ENCODE measurements around the gene PROSER3. TPM values are rescaled to one million over a fixed set of nuclear protein-coding genes. Genes with fewer than 3 reads are reported as not detected.
"Not testable (repeated sequence)": the region's sequence is repeated elsewhere in the genome, so short reads cannot be mapped to it uniquely, and the experiment has no call there.

PROSER3 gene
- polyA plus RNA-seq, 3 donors: 5.4 to 10.6 (median 6.9) TPM

DNA sequence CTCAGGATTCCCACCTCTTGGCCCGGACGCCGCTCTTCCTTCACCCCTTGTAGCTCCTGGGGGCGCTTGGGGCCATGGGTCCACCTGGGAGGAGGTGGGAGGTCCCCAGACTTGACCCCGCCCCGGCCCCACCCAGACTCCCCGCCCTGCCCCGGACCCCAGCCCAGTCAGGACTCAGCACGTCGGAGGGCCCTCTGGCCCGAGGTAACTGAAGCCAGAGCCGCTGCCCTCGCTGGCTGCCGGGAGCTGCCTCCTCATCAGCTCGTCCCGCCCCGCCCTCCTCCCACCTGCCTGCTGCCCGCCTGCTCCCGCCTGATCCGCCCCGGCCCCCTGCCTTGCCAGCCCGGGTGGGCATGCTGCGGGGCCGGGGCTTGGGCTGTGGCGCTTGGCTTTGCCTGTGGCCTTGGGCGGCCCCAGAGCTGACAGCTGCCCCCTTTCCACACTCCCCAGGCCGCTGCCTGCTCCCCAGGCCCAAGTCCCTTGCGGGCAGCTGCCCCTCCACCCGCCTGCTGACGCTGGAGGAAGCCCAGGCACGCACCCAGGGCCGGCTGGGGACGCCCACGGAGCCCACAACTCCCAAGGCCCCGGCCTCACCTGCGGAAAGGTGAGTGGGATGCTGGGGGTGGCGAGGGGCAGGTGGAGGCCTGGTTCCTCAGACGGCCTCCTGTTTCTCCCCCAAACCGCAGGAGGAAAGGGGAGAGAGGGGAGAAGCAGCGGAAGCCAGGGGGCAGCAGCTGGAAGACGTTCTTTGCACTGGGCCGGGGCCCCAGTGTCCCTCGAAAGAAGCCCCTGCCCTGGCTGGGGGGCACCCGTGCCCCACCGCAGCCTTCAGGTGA is 26.7 kb downstream of the PROSER3 start:
- no peak overlapping the region for H3K27ac ChIP-seq (ENCODE audit: low read depth, low read length)
- WGBS, 3 donors: 81 to 87% (median 86%) methylated on average over 26 to 45 of the region's 45 CpGs

DNA sequence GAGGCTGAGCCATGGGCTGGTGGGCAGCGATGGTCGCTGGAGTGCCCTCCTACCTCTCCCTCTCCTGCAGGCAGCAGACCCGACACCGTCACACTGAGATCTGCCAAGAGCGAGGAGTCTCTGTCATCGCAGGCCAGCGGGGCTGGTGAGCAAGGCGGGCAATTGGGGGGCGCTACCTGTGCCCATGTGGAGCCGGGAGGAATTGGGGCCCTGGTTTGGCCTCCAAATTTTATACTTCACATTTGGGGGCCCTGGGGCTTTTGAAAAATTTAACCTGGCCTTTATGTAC is 27.3 kb downstream of the PROSER3 start:
- WGBS, 3 donors: 90 to 94% (median 91%) methylated on average over 10 of the region's 10 CpGs
- no peak overlapping the region for H3K27ac ChIP-seq (ENCODE audit: low read depth, low read length)

DNA sequence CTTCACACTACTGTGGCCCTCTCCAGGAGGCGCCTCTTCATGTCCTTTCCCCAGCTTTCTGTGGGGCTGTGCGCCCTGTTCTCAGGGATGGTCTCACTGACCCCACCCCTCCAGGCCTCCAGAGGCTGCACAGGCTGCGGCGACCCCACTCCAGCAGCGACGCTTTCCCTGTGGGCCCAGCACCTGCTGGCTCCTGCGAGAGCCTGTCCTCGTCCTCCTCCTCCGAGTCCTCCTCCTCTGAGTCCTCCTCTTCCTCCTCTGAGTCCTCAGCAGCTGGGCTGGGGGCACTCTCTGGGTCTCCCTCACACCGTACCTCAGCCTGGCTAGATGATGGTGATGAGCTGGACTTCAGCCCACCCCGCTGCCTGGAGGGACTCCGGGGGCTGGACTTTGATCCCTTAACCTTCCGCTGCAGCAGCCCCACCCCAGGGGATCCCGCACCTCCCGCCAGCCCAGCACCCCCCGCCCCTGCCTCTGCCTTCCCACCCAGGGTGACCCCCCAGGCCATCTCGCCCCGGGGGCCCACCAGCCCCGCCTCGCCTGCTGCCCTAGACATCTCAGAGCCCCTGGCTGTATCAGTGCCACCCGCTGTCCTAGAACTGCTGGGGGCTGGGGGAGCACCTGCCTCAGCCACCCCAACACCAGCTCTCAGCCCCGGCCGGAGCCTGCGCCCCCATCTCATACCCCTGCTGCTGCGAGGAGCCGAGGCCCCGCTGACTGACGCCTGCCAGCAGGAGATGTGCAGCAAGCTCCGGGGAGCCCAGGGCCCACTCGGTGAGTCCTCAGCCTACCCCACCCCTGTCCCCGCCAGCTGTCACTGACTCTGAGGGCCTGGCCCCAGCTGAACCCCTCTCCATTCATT is 28.6 kb downstream of the PROSER3 start:
- no peak overlapping the region for H3K27ac ChIP-seq (ENCODE audit: low read depth, low read length)
- 87 to 91% (median 89%) methylated on average over 24 to 31 of the region's 31 CpGs for WGBS, 3 donors

DNA sequence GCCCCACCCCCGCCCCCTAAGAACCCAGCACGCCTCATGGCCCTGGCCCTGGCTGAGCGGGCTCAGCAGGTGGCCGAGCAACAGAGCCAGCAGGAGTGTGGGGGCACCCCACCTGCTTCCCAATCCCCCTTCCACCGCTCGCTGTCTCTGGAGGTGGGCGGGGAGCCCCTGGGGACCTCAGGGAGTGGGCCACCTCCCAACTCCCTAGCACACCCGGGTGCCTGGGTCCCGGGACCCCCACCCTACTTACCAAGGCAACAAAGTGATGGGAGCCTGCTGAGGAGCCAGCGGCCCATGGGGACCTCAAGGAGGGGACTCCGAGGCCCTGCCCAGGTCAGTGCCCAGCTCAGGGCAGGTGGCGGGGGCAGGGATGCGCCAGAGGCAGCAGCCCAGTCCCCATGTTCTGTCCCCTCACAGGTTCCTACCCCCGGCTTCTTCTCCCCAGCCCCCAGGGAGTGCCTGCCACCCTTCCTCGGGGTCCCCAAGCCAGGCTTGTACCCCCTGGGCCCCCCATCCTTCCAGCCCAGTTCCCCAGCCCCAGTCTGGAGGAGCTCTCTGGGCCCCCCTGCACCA is 29.3 kb downstream of the PROSER3 start:
- WGBS, 3 donors: 94 to 96% (median 96%) methylated on average over 12 to 15 of the region's 15 CpGs

DNA sequence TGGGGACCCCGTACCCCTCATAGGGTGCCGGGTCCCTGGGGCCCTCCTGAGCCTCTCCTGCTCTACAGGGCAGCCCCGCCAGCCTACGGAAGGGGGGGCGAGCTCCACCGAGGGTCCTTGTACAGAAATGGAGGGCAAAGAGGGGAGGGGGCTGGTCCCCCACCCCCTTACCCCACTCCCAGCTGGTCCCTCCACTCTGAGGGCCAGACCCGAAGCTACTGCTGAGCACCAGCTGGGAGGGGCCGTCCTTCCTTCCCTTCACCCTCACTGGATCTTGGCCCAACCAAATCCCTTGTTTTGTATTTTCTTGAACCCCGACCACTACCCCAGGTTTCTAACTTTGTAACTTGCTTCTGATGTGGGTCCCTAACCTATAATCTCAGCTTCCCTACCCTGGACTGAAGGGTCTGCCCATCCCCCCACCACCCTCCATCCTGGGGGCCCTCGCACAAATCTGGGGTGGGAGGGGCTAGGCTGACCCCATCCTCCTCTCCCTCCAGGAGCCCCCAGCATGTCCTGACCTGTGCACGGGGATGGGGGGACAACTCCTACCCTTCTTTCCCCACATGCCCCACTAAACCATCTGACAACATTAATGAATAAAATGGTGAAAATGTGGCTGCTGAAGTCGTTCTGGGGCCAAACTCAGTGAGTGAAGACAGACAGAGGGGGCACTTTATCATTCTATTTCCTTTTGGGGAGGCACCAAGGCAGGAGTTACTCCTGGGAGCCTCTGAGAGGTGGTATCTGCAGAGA is 30.4 kb downstream of the PROSER3 start:
- WGBS, 3 donors: 82 to 85% (median 83%) methylated on average over 12 of the region's 12 CpGs
- H3K27ac ChIP-seq (ENCODE audit: low read depth, low read length): no peak overlapping the region

More for the DNA sequence above, 29.3 kb downstream of the PROSER3 start:
- no peak overlapping the region for H3K27ac ChIP-seq (ENCODE audit: low read depth, low read length)

DNA sequence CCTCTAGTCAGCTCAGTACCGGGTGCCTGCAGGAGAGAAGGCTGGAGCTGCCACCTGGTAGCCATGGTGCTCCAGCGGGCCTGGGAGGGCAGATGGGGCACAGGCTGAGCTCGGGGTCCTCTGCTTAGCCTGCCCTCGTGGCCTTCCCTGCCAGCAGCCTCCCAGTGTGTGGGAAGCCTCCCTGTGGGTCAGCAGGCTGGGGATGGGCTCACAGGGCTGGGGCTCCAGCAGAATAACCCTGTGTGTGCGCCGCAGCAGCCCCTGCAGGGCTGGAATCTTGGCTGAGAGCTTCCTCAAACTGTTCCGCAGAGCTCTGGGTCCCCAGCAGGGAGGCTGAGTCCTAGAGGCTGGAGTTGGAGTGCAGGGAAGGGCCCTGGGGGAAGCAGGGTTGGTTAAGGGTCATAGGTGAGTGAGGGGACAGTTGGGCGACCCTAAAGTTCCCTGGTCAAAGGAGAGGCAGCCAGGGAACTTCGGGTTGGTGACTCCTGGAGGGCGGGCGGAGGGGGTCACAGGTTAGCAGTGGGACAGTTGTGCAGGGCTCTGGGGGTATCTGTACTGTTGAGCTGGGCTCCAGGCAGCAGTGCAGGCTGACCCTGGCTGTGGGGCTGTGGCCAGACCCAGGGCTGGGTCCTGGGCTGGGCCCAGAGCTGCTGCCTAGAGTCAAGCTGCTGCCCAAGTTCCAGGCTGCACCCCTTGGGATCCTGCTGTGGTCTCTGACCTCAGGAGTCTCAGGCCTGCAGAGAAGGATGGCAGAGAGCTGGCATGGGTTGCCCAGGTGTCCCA is 31.4 kb downstream of the PROSER3 start:
- 85 to 90% (median 88%) methylated on average over 11 of the region's 11 CpGs for WGBS, 3 donors
- H3K27ac ChIP-seq (ENCODE audit: low read depth, low read length): no peak overlapping the region

DNA sequence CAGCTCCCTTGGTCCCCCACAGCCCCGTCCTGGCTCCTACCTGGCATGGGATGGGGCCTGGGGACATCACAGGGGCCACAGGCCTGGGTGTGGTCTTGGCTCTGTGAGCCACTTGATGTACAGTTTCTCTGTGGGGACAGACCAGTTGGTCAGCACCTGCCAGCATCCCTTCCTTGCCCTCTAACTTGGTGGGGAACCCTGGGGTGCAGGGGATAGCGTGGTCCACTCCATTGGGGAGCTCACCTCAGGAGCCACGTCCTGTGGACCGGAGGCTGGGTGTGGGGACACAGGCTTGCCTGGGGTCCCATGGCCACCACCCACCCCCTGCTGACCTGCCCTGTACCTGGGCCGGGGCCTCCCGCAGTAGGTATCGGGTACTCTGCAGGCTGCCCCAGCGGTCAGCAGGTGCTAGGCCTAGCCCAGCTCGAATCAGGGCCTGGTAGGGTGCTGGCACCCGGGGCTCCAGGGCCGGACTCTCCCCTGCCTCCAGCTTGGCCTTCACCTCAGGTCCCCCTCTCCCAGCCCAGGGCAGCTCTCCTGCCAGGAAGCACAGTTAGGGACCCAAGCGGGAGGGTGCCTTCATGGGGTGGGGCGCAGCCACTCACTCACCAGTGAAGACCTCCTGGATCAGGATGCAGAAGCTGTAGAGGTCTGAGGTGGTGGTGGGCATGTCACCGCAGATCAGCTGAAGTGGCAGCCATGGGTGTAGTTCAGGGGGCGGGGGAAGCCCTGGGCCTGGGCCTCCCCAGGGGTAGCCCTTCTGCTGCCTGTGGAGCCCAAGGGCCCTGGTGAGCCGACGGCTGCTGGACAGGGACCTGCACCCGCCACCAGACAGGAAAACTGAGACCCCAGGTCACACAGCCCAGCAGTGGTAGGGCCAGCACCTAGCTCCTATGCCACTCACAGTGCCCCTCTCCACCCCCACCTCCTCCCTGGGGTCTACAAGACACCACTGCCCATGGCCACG is 32.3 kb downstream of the PROSER3 start:
- H3K27ac ChIP-seq (ENCODE audit: low read depth, low read length): no peak overlapping the region
- 85 to 93% (median 85%) methylated on average over 17 to 19 of the region's 19 CpGs for WGBS, 3 donors

DNA sequence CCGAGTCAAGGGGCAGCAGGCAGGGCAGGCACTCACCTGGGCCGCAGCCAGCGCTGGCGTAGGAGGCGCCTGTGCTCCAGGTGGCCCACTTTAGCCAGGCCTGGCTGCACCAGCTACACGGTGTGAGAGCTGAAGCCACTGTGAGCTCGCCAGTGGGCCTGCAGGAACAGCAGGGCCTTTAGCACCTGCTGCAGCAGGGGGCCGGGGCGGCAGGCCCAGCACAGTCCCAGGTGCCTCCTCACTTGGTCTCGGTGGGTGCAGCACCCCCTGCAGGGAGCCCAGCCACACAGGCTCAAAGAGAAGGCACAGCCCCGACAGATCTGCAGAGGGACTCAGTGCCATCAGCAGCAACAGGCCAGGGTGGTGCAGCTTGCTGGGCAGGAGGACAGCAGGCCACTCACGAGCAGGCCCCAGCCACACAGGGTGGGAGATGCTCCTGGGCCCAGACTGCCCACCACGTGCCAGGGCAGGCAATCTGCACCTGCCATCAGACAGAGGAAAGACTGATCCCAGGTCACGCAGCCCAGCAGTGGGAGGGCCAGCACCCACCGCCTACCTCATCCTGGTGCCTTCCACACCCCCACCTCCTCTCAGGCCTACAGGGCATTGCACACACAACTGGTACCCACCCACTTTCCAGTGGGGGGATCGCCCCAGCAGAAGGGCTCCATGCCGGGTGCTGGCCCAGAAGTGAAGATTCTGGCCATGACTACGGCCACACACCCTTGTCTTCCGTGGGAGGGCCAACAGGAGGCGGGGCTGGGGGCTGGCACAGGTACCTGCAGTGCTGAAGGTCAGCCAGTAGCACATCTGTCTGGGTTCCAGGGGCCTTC is 33.2 kb downstream of the PROSER3 start:
- 45 to 76% (median 66%) methylated on average over 20 of the region's 20 CpGs for WGBS, 3 donors
- no peak overlapping the region for H3K27ac ChIP-seq (ENCODE audit: low read depth, low read length)

DNA sequence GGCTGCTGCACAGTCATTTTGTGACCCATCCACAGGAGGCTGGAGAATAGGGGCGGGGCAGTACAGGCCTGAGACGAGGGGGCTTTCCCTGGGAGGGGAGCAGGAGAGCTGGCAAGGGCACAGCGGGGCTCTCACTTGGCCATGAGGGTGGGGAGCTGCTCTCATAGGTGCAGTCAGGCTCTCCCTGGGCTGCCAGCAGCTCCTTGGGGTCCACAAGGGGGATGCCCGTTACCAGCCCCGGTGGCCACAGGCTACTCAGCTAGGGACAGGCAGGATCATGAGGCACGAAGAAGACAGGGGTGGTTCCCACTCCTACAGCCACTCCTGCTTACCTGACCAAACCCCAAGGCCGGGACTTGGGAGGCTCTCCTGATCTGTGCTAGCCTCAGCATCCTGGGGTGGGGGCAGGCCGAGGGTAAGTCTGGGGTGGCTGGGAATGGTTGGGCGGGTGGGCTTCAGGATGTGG is 33.9 kb downstream of the PROSER3 start:
- 84 to 90% (median 88%) methylated on average over 6 to 9 of the region's 9 CpGs for WGBS, 3 donors
- no peak overlapping the region for H3K27ac ChIP-seq (ENCODE audit: low read depth, low read length)

DNA sequence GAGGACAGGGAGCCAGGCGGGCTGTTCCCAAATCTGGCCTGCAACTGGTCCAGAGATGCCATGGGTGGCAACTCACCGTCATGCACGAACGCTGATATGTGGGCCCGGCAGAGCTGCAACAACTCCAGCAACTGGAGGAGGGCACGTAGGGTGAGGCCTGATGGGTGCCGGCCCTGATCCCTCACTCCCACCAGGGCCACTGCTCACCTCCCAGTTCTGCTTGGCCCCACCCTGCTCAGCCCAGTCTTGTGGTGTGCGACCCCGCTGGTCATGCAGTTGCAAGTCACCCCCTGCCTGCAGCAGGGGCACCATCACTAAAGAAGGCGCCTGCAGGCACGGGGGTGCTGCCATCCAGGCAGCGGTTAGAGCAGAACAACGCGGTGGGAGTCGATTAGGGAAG is 34.3 kb downstream of the PROSER3 start:
- 86 to 90% (median 88%) methylated on average over 14 to 15 of the region's 15 CpGs for WGBS, 3 donors

DNA sequence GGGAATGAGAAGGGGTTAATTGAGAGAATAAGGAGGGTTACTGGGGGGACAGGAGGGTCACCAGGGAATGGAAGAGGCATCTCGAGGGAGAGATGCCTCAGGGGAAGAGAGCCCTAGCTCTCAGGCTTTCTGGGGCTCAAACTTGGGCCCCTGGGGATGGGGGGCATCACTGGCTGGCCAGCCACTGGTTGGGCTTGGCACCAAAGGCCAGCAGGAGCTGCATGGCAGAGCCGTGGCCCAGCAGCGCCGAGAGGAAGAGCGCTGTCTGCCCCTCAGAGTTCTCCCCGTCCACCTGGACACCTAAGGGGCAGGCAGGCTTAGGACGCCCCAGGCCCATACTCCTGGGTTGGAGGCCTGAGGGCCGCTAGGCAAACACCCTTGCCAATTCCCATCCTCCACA is 34.9 kb downstream of the PROSER3 start:
- 74 to 90% (median 79%) methylated on average over 8 of the region's 8 CpGs for WGBS, 3 donors
- no peak overlapping the region for H3K27ac ChIP-seq (ENCODE audit: low read depth, low read length)

More for the DNA sequence above, 34.3 kb downstream of the PROSER3 start:
- no peak overlapping the region for H3K27ac ChIP-seq (ENCODE audit: low read depth, low read length)

DNA sequence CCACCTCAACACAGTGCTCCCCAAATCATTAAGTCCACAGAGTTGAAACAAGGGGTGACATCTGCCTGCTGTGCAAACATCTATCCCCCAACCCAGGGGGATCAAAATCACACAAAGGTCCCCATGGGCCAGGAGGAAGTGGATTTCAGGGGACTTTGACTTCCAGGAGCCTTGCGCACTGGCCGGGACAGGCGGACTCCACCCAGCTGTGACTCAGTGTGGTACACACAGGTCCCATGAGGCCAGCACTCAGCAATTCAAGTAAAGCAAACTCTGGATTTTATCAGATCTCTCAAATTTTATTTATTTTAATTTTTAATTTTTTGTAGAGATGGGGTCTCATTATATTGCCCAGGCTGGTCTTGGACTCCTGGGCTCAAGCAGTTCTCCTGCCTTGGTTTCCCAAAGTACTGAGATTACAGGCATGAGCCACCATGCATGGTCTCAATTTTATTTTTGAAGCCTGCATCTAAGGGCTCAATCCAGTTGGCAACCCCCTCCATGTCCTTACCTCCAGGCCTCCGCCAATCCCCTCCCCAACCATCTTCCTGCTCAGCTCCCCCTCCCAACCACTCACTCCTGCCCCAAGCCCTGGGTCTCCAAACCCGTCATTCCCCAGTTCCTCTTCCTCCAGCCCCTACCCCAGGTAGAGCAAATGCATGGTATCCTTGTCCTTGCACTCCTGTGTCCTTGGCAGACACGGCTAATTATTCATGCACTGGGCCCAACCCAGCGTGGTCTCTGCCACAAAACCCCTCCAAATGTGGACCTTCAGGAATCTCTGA is 35.6 kb downstream of the PROSER3 start:
- 62 to 87% (median 72%) methylated on average over 7 of the region's 7 CpGs for WGBS, 3 donors
- no peak overlapping the region for H3K27ac ChIP-seq (ENCODE audit: low read depth, low read length)

DNA sequence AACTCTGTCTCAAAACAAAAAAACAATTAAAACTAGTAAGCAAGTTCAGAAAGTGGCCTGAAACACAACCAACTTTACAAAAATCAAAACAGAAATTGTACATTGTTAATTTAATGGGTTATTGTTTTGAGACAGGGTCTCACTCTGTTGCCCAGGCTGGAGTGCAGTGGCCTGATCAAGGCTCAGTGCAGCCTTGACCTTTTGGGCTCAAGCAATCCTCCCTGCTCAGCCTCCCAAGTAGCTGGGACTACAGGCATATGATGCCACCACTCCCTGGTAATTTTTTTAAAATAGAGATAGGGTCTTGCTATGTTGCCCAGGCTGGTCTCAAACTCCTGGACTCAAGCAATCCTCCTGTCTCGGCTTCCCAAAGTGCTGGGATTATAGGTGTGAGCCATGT is 37.6 kb downstream of the PROSER3 start:
- H3K27ac ChIP-seq (ENCODE audit: low read depth, low read length): not testable (repeated sequence)
- 81 to 96% (median 94%) methylated on average over 1 of the region's 1 CpG for WGBS, 3 donors

DNA sequence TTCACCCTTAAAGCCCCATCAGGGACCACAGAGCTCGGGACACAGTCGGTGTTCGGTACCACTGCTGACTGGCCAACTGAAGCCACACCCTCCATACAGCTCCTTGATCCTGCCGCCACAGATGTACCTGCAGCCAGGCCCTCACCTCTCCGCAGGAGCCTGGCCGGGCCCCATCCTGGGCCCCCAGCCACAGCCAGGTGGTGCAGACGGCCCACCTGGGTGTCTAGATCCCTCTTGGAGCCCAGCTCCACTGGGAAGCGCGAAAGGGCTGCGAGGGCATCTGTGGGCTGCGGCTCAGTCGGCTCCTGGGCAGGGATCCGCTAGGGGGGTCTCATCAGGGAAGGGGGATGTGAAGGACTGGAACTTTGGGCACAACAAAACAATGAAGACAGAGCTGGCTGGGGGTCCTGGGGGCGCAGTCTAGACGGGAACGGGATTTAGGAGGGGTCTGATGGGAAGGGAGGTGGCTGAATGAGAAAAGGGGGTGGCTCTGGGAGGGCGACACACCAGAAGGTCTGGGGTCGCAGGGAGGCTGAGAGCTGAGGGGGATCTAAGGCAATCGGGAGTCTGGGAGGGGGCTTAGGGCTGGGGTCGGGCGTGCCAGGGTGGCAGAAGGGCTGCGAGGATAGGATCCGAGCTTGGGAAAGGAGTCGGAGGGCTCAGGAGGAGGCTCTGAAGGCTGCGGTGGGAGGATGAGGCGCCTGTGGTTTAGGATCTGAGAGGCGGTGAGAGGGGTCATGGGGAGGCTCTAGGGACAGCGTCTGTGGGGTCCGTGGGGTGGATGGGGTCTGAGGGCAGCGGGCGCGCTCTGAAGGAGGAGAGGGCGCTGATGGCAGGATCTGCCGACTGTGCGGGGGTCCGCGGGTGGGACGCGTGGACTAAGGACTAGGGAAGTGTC is 38.9 kb downstream of the PROSER3 start:
- H3K27ac ChIP-seq (ENCODE audit: low read depth, low read length): no peak overlapping the region
- WGBS, 3 donors: 15 to 31% (median 16%) methylated on average over 39 of the region's 39 CpGs
